Mesothelial cell of epicardium (in vitro differentiated cells): Measurements from ENCODE around the gene POP7. TPM values are rescaled to one million over a fixed set of nuclear protein-coding genes. Genes with fewer than 3 reads are reported as not detected.

Experiments
- DNase-seq, 2 experiments: peaks; one replicate each; pipeline ENCODE4 v3.0.0; 2021; ENCODE audit warnings: low spot score in 2 of 2; ENCODE audit not compliant: unreplicated experiment in 2 of 2
- H3K27ac Mint-ChIP-seq: 2 replicates; pipeline ENCODE4 v1.8.0; 2021; ENCODE audit warnings: mixed read lengths
- H3K27me3 Mint-ChIP-seq: 2 replicates; pipeline ENCODE4 v1.8.0; 2021; ENCODE audit warnings: low read depth, mixed read lengths
- H3K36me3 Mint-ChIP-seq: 2 replicates; pipeline ENCODE4 v1.8.0; 2021; ENCODE audit warnings: mixed read lengths
- H3K4me1 Mint-ChIP-seq: 2 replicates; pipeline ENCODE4 v1.8.0; 2021; ENCODE audit warnings: mixed read lengths
- H3K4me3 Mint-ChIP-seq: 2 replicates; pipeline ENCODE4 v1.8.0; 2021; ENCODE audit warnings: mild to moderate bottlenecking, moderate library complexity, mixed read lengths
- H3K9me3 Mint-ChIP-seq: 2 replicates; pipeline ENCODE4 v1.8.0; 2021; ENCODE audit warnings: mixed read lengths
- CTCF ChIP-seq: fragments of 200-600 bp; sonication (generic); IDR thresholded peaks from one replicate; pipeline ENCODE4 v1.5.0; 2021; ENCODE audit warnings: antibody characterized with exemption; ENCODE audit not compliant: unreplicated experiment
- total RNA-seq: library from RNA; stranded (reverse); gene quantifications from 3 replicates; pipeline ENCODE4 v1.2.1, GENCODE V29; 2021

POP7 gene
- total RNA-seq, 1 donor from 2014 or later, result 26.0 TPM

GRCh38 chr7:100675105-100675451 is 30.8 kb upstream of the POP7 start:
- no peak for TF ChIP-seq CTCF
- DNase-seq, result peak in 1 of 2 experiments; percentile 60

GRCh38 chr7:100675581-100676350 is 30.2 kb upstream of the POP7 start:
- Mint-ChIP-seq H3K36me3 (peaks cover 9% of the 10 kb centered on the region), H3K4me3 (peak overlapping the region; percentile 75), H3K27me3 (peaks cover 6% of the 10 kb centered on the region), H3K27ac (peak overlapping the region; percentile 91), H3K4me1 (peaks cover 22% of the 10 kb centered on the region), H3K9me3 (no peaks in the 10 kb centered on the region)
- no peak for TF ChIP-seq CTCF
- peak; percentile 59 to 76 for DNase-seq

More at GRCh38 chr7:100675105-100675451, 30.8 kb upstream of the POP7 start:
- peaks cover 20% of the 10 kb centered on the region for H3K4me1 Mint-ChIP-seq
- H3K4me3 Mint-ChIP-seq, result peak overlapping the region; percentile 95
- no peak overlapping the region for H3K27ac Mint-ChIP-seq
- H3K27me3 Mint-ChIP-seq, result peaks cover 9% of the 10 kb centered on the region
- H3K9me3 Mint-ChIP-seq, result no peaks in the 10 kb centered on the region
- peaks cover 9% of the 10 kb centered on the region for H3K36me3 Mint-ChIP-seq

- Mint-ChIP-seq H3K4me3 (peak overlapping the region; percentile 68), H3K9me3 (no peaks in the 10 kb centered on the region), H3K27ac (peak overlapping the region; percentile 91), H3K4me1 (peaks cover 22% of the 10 kb centered on the region), H3K36me3 (peaks cover 9% of the 10 kb centered on the region), H3K27me3 (peaks cover 2% of the 10 kb centered on the region)
- no peak for DNase-seq
- TF ChIP-seq CTCF, result no peak
Measured at GRCh38 chr7:100676501-100677306, 29.2 kb upstream of the POP7 start.

- Mint-ChIP-seq H3K4me3 (peak overlapping the region; percentile 30), H3K27me3 (no peaks in the 10 kb centered on the region), H3K36me3 (peaks cover 9% of the 10 kb centered on the region), H3K4me1 (peaks cover 22% of the 10 kb centered on the region), H3K27ac (peak overlapping the region; percentile 86), H3K9me3 (no peaks in the 10 kb centered on the region)
- no peak for DNase-seq
- TF ChIP-seq CTCF, result no peak
Measured at GRCh38 chr7:100677308-100678267, 28.3 kb upstream of the POP7 start.

GRCh38 chr7:100678291-100678984 is 27.5 kb upstream of the POP7 start:
- no peaks in the 10 kb centered on the region for H3K27me3 Mint-ChIP-seq

More at GRCh38 chr7:100678291-100678984, 27.5 kb upstream of the POP7 start:
- no peak overlapping the region for H3K4me3 Mint-ChIP-seq
- H3K4me1 Mint-ChIP-seq, result peaks cover 22% of the 10 kb centered on the region
- H3K9me3 Mint-ChIP-seq, result no peaks in the 10 kb centered on the region
- H3K36me3 Mint-ChIP-seq, result peaks cover 12% of the 10 kb centered on the region
- DNase-seq, result no peak
- TF ChIP-seq CTCF, result no peak
- peak overlapping the region; percentile 86 for H3K27ac Mint-ChIP-seq
